ENCODE results near the gene EGFR.

EGFR gene

GRCh38 chr7:55005241-55005851, 13.5 kb upstream of the EGFR start:
- Histone ChIP-seq H3K27ac (no peak overlapping the region), H3K4me3 (no peak overlapping the region)

- no peak overlapping the region for H3K27ac ChIP-seq
- no peak overlapping the region for H3K4me3 ChIP-seq
Measured at GRCh38 chr7:55006499-55006898, 12.3 kb upstream of the EGFR start.

DNA sequence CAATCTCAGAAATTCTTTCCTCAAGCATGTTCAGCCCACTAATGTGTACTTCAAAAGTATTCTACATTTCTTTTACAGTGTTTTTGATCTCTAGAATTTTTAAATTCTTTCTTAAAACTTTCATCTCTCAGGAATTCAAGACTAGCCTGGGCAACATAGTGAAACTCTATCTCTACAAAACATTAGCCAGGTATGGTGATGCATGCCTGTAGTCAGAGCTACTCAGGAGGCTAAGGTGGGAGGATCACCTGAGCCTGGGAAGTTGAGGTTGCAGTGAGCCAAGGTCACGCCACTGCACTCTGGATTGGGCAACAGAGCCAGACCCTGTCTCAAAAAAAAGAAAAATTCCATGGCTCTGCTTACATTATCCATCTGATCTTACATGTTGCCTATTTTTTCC, 5.0 kb upstream of the EGFR start:
- no peak overlapping the region for H3K27ac ChIP-seq
- H3K4me3 ChIP-seq: no peak overlapping the region

- Histone ChIP-seq H3K27ac (no peak overlapping the region), H3K4me3 (no peak overlapping the region)
Measured at GRCh38 chr7:55016061-55016745, 2.6 kb upstream of the EGFR start.

DNA sequence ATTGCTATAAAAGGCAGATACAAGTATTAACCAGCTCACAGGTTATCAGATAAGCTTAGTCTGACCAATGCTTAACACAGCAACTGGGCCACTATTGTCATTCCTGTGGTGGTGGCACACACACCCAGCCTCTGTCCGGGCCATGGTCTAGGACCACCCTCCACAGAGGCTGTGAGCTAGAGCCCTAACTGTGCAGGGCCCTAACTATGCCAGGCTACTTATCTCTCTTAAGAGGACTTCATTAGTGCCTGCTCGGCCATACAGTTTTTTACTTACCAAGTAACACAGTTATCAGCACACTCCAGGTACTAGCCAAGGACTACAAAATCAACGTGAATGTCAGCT, 2.1 kb upstream of the EGFR start:
- Histone ChIP-seq H3K27ac (no peak overlapping the region), H3K4me3 (no peak overlapping the region)

GRCh38 chr7:55017841-55018240, 976 bp upstream of the EGFR start:
- Histone ChIP-seq H3K27ac (peak overlapping the region in 8 of 21 experiments; percentile 88 to 99 (median 95)), H3K4me3 (peak overlapping the region in 2 of 7 experiments; percentile 66 to 73)

DNA sequence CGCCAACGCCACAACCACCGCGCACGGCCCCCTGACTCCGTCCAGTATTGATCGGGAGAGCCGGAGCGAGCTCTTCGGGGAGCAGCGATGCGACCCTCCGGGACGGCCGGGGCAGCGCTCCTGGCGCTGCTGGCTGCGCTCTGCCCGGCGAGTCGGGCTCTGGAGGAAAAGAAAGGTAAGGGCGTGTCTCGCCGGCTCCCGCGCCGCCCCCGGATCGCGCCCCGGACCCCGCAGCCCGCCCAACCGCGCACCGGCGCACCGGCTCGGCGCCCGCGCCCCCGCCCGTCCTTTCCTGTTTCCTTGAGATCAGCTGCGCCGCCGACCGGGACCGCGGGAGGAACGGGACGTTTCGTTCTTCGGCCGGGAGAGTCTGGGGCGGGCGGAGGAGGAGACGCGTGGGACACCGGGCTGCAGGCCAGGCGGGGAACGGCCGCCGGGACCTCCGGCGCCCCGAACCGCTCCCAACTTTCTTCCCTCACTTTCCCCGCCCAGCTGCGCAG, 424 bp downstream of the EGFR start:
- H3K27ac ChIP-seq: peak overlapping the region; percentile 63 to 99 (median 93)
- H3K4me3 ChIP-seq: peak overlapping the region; percentile 47 to 73 (median 56)

DNA sequence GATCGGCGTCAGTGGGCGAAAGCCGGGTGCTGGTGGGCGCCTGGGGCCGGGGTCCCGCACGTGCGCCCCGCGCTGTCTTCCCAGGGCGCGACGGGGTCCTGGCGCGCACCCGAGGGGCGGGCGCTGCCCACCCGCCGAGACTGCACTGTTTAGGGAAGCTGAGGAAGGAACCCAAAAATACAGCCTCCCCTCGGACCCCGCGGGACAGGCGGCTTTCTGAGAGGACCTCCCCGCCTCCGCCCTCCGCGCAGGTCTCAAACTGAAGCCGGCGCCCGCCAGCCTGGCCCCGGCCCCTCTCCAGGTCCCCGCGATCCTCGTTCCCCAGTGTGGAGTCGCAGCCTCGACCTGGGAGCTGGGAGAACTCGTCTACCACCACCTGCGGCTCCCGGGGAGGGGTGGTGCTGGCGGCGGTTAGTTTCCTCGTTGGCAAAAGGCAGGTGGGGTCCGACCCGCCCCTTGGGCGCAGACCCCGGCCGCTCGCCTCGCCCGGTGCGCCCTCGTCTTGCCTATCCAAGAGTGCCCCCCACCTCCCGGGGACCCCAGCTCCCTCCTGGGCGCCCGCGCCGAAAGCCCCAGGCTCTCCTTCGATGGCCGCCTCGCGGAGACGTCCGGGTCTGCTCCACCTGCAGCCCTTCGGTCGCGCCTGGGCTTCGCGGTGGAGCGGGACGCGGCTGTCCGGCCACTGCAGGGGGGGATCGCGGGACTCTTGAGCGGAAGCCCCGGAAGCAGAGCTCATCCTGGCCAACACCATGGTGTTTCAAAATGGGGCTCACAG, 1.1 kb downstream of the EGFR start:
- Histone ChIP-seq H3K4me3 (peak overlapping the region; percentile 47 to 73 (median 56)), H3K27ac (peak overlapping the region; percentile 63 to 99 (median 93))

- peak overlapping the region in 20 of 21 experiments; percentile 82 to 99 (median 93) for H3K27ac ChIP-seq
- peak overlapping the region; percentile 47 to 73 (median 56) for H3K4me3 ChIP-seq
Measured at GRCh38 chr7:55020466-55020871, 1.7 kb downstream of the EGFR start.

GRCh38 chr7:55021053-55021452, 2.2 kb downstream of the EGFR start:
- peak overlapping the region in 20 of 21 experiments; percentile 8 to 99 (median 84) for H3K27ac ChIP-seq
- H3K4me3 ChIP-seq: peak overlapping the region; percentile 3 to 73 (median 56)

- peak overlapping the region in 6 of 7 experiments; percentile 6 to 73 (median 55) for H3K4me3 ChIP-seq
- H3K27ac ChIP-seq: peak overlapping the region in 19 of 21 experiments; percentile 2 to 99 (median 80)
Measured at GRCh38 chr7:55022002-55022985, 3.5 kb downstream of the EGFR start.

- Histone ChIP-seq H3K27ac (peak overlapping the region in 4 of 21 experiments; percentile 14 to 66 (median 38)), H3K4me3 (no peak overlapping the region)
Measured at GRCh38 chr7:55023841-55024505, 5.2 kb downstream of the EGFR start.

DNA sequence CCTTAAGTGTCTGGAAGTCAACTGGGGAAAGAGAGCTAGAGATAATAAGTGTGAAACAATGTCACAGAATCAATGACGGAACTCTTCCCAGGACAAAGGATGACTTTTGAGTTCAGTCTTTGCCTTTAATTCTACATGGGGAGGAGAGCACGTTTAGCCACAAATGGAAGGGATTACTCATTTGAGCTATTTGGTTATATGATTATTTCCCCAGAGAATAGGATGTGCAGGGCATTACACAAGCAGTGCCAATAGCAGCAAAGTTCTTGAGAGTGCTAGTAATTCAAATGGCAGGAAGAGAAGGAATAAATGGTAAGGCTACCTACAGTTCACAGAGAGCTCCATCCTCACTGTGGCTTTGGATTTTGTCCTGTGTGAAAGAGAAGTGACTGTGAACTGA, 6.0 kb downstream of the EGFR start:
- Histone ChIP-seq H3K27ac (peak overlapping the region in 5 of 21 experiments; percentile 16 to 66 (median 45)), H3K4me3 (no peak overlapping the region)

GRCh38 chr7:55026086-55026790, 7.4 kb downstream of the EGFR start:
- Histone ChIP-seq H3K4me3 (no peak overlapping the region), H3K27ac (peak overlapping the region in 15 of 21 experiments; percentile 4 to 67 (median 51))

DNA sequence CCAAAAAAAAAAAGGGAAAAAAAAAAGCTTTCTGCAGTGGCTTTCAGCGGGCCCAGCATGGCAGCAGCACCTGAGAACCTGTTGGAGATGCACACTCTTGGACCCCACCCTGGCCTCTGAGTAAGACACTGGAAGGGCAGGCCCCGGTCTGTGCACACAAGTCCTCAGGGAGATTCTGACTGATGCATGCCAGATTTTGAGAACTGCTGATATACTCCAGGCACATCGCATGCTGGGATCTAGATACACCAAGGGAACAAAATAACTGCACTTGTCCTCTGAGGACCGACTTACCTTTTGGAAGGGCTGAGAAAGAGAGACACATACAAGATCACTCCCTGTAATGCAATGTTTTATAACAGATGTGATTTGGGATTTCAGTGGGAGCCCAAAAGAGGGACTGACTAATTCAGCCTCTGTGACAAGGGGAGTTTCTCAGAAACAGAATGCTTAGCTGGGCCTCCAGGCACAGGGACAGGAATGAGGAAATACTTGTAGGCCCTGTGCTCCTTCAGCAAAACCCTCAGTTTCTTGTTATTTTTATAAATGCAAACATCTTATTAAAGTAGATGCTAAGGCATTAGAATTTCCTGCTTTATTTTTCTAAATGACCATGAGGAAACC, 8.2 kb downstream of the EGFR start:
- H3K4me3 ChIP-seq: no peak overlapping the region
- peak overlapping the region in 16 of 21 experiments; percentile 1 to 67 (median 48) for H3K27ac ChIP-seq

DNA sequence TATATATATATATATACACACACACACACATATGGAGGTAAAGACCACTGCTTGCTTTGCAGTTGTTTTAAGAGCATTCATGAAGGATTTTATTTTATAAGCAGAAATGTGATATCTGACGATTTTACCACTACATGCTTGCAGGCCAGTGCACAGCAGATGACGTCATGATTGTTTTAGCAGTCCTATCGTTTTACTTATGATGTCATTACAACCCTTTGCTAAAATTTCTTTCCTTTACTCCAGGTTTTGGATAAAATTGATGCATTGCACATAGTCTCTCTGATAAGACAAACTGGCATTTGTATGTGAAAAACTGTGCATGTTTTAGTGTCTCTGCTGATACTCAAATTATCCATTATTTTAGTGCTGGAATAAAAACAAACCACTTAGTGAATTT, 9.2 kb downstream of the EGFR start:
- H3K27ac ChIP-seq: peak overlapping the region in 1 of 21 experiments; percentile 61

GRCh38 chr7:55030314-55030713, 11.5 kb downstream of the EGFR start:
- Histone ChIP-seq H3K27ac (no peak overlapping the region), H3K4me3 (no peak overlapping the region)

More for the DNA sequence above, 9.2 kb downstream of the EGFR start:
- no peak overlapping the region for H3K4me3 ChIP-seq

Measured in skin epidermis (tissue), 12 donors.